ENCODE measurements around the gene CYB5R3. TPM values are rescaled to one million over a fixed set of nuclear protein-coding genes. Genes with fewer than 3 reads are reported as not detected.

The CYB5R3 gene
- total RNA-seq, 4 donors from 2014 or later, result 138 to 294 (median 167) TPM

DNA sequence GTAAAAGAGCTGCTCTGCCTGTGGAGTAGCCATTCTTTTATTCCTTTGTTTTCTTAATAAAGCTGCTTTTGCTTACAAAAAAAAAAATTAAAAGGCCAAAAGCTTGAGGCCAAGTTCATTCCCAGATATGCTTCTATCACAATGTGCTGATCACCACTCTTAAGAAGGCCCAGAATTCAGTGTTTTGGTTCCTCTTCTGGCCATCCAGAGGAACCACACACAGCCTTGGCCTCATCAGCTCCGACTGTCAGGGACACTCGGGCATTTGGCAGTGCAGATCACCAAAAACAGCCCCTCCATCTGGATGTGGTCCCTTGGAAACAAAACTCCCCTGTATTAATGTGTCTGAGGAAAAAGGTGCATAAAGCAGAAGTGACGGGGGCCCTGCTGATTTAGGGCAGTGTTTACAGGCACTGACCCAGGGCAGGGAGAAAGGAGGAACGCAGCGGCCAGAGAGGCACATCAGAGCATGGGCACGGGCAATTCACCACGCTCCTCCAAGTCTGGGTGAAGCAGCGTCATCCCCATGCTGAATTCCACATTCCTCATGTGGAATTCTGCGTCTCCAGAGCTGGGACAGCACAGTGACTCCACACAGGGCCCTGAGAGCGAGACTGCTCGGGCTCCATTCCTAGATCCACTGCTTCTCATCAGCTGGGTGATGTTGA lies 52.2 kb downstream of the CYB5R3 start:
- in situ Hi-C loops (cut with MboI; ENCODE audit: low pct_ligation_motif_present in 1 of 4, low pct_unique_long_range_greater_than_20kb in 1 of 4, low sequenced_read_pairs in 3 of 4) (no loop called here), intact Hi-C loops (cut with DNase I; ENCODE audit: low total_unique reads) (no loop called here)
- WGBS, 2 donors (ENCODE audit: low coverage in 1 of 2), result 85% methylated on average over 11 of the region's 11 CpGs; no CpG with 5 or more reads in 1 of the 2 donors
- H3K4me3 ChIP-seq, result no peak overlapping the region
- H3K9me3 ChIP-seq, result no peaks in the 10 kb centered on the region
- H3K27ac ChIP-seq, result no peak overlapping the region
- H3K36me3 ChIP-seq, result peaks cover 0 to 85% (median 39%) of the 10 kb centered on the region in 4 donors
- DNase-seq, result no peak
- TF ChIP-seq POLR2AphosphoS5 (IDR thresholded peaks at IDR 0.05), result no peak
- no peak for TF ChIP-seq POLR2A (IDR thresholded peaks at IDR 0.05)
- TF ChIP-seq, protein P1, sequence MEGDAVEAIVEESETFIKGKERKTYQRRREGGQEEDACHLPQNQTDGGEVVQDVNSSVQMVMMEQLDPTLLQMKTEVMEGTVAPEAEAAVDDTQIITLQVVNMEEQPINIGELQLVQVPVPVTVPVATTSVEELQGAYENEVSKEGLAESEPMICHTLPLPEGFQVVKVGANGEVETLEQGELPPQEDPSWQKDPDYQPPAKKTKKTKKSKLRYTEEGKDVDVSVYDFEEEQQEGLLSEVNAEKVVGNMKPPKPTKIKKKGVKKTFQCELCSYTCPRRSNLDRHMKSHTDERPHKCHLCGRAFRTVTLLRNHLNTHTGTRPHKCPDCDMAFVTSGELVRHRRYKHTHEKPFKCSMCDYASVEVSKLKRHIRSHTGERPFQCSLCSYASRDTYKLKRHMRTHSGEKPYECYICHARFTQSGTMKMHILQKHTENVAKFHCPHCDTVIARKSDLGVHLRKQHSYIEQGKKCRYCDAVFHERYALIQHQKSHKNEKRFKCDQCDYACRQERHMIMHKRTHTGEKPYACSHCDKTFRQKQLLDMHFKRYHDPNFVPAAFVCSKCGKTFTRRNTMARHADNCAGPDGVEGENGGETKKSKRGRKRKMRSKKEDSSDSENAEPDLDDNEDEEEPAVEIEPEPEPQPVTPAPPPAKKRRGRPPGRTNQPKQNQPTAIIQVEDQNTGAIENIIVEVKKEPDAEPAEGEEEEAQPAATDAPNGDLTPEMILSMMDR (IDR thresholded peaks at IDR 0.05), result no peak
- no peak for TF ChIP-seq EP300 (IDR thresholded peaks at IDR 0.05; ENCODE audit: low read depth)
- H3K27me3 ChIP-seq, result no peaks in the 10 kb centered on the region
- H3K4me1 ChIP-seq, result peaks cover 0 to 5% (median under 1%) of the 10 kb centered on the region in 4 donors

DNA sequence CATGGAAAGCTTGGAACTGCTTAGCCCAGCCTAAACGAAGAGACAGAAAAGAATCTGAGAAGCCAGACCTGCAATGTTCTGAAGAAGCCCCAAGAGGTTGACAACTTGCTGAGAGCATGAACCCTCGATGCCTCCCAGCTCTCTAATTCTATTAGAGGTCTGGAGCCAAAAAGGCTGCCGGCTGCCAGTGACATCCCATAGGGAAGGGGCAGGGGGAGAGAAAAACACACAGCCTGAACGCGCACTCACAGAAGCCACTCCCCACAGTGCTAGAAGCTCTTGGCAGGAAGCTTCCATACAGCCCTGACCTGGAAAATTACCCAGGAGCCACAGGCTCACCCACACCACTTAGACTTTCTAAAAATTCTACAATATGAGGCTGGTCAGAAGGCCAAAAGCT lies 52.9 kb downstream of the CYB5R3 start:
- Histone ChIP-seq H3K4me1 (peaks cover 0 to 5% (median 0%) of the 10 kb centered on the region in 4 donors), H3K9me3 (no peaks in the 10 kb centered on the region), H3K4me3 (no peak overlapping the region), H3K36me3 (peaks cover 0 to 85% (median 36%) of the 10 kb centered on the region in 4 donors), H3K27ac (no peak overlapping the region), H3K27me3 (no peaks in the 10 kb centered on the region)
- in situ Hi-C loops (cut with MboI; ENCODE audit: low pct_ligation_motif_present in 1 of 4, low pct_unique_long_range_greater_than_20kb in 1 of 4, low sequenced_read_pairs in 3 of 4), result no loop called here
- DNase-seq, result no peak
- TF ChIP-seq EP300 (IDR thresholded peaks at IDR 0.05; ENCODE audit: low read depth) (no peak), POLR2AphosphoS5 (IDR thresholded peaks at IDR 0.05) (no peak), POLR2A (IDR thresholded peaks at IDR 0.05) (no peak)
- TF ChIP-seq, protein P1 (IDR thresholded peaks at IDR 0.05), result no peak
- 43 to 64% methylated on average over 4 to 5 of the region's 5 CpGs for WGBS, 2 donors (ENCODE audit: low coverage in 1 of 2)
- intact Hi-C loops (cut with DNase I; ENCODE audit: low total_unique reads), result no loop called here

GRCh38 chr22:42595434-42595833 lies 53.8 kb downstream of the CYB5R3 start:
- H3K36me3 ChIP-seq, result peaks cover 0 to 85% (median 37%) of the 10 kb centered on the region in 4 donors
- intact Hi-C loops (cut with DNase I; ENCODE audit: low total_unique reads), result no loop called here
- DNase-seq, result no peak
- in situ Hi-C loops (cut with MboI; ENCODE audit: low pct_ligation_motif_present in 1 of 4, low pct_unique_long_range_greater_than_20kb in 1 of 4, low sequenced_read_pairs in 3 of 4), result no loop called here
- no peaks in the 10 kb centered on the region for H3K27me3 ChIP-seq
- TF ChIP-seq POLR2AphosphoS5 (IDR thresholded peaks at IDR 0.05) (no peak), POLR2A (IDR thresholded peaks at IDR 0.05) (no peak), EP300 (IDR thresholded peaks at IDR 0.05; ENCODE audit: low read depth) (no peak)
- TF ChIP-seq, protein P1 (IDR thresholded peaks at IDR 0.05), result no peak
- WGBS, 2 donors (ENCODE audit: low coverage in 1 of 2), result 82% methylated on average over 3 of the region's 3 CpGs; no CpG with 5 or more reads in 1 of the 2 donors
- H3K9me3 ChIP-seq, result no peaks in the 10 kb centered on the region
- H3K27ac ChIP-seq, result no peak overlapping the region
- H3K4me3 ChIP-seq, result no peak overlapping the region
- peaks cover 0 to 5% (median 0%) of the 10 kb centered on the region in 4 donors for H3K4me1 ChIP-seq

DNA sequence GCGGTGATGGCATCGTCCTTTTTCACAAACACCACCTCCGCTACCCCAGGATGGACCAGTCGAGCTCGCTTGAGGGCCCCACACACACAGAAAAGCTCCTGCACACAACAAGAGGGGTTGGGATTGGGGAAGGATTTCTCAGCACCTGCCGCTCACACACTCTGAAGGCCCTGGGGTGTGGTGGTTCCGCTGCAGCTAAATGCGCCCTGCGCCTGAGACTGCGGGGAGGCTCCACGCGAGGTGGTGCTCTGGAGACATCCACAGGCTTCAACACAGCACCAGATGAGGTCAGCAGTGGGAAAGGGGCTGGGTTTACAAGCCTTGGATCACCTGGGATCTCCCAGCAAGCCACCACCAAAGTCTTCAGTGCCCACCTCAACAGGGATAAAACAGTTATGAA lies 57.2 kb downstream of the CYB5R3 start:
- peaks cover 0 to 85% (median 35%) of the 10 kb centered on the region in 4 donors for H3K36me3 ChIP-seq
- no peaks in the 10 kb centered on the region for H3K27me3 ChIP-seq
- intact Hi-C loops (cut with DNase I; ENCODE audit: low total_unique reads) (no loop called here), in situ Hi-C loops (cut with MboI; ENCODE audit: low pct_ligation_motif_present in 1 of 4, low pct_unique_long_range_greater_than_20kb in 1 of 4, low sequenced_read_pairs in 3 of 4) (no loop called here)
- WGBS, 2 donors (ENCODE audit: low coverage in 1 of 2), result 95% methylated on average over 12 of the region's 12 CpGs; no CpG with 5 or more reads in 1 of the 2 donors
- TF ChIP-seq EP300 (IDR thresholded peaks at IDR 0.05; ENCODE audit: low read depth) (no peak), POLR2A (IDR thresholded peaks at IDR 0.05) (no peak), POLR2AphosphoS5 (IDR thresholded peaks at IDR 0.05) (no peak)
- TF ChIP-seq, protein P1 (IDR thresholded peaks at IDR 0.05), result no peak
- H3K4me1 ChIP-seq, result peaks cover 0 to 5% (median 0%) of the 10 kb centered on the region in 4 donors
- no peaks in the 10 kb centered on the region for H3K9me3 ChIP-seq
- no peak for DNase-seq
- H3K4me3 ChIP-seq, result no peak overlapping the region
- no peak overlapping the region for H3K27ac ChIP-seq
